ENCODE measurements around the gene FGF18. TPM values are rescaled to one million over a fixed set of nuclear protein-coding genes. Genes with fewer than 3 reads are reported as not detected.
"Not testable (repeated sequence)": the region's sequence is repeated elsewhere in the genome, so short reads cannot be mapped to it uniquely, and the experiment has no call there.

Gene FGF18
- total RNA-seq, 1 donor = under 0.01 TPM

DNA sequence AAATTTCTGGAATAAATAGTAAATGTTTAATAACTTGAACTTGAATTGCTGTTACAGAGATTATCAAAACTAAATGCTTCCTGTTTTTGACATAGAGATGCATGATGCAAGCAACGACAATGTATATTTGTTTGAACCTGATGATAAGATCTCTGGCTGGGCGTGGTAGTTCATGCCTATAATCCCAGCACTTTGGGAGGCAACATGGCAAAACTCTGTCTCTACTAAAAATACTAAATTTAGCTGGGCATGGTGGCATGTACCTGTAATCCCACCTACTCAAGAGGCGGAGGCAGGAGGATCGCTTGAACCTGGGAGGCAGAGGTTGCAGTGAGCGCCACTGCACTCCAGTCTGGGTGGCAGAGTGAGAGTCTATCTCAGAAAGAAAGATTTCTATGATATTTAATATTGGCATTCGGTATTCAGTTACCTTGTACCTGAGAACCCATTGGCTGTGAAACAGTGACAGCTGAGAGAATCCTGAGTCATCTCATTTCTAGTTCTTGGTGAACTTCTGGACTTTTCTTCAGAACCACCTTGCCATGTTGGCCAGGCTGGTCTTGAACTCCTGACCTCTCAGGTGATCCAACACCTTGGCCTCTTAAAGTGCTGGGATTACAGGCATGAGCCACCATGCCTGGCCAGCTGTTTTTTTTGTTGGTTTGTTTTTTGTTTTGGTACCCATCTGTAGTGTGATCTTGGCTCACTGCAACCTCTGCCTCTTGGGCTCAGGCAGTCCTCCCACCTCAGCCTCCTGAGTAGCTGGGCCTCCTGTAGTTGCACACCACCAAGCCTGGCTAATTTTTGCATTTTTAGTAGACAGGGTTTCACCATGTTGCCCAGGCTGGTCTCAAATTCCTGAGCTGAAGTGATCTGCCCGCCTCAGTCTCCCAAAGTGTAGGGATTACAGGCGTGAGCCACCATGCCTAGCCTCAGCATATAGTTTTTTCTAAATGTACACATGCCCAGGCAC lies 10.0 kb upstream of the FGF18 start:
- Histone ChIP-seq H3K4me1 (ENCODE audit: insufficient read depth, low read length) (peaks cover 34% of the 10 kb centered on the region), H4K20me1 (ENCODE audit: insufficient read depth, low read length) (peaks cover 75% of the 10 kb centered on the region), H3K4me2 (ENCODE audit: insufficient read depth, low read length) (peak overlapping the region; percentile 40), H3K79me2 (ENCODE audit: insufficient read depth, low read length) (peaks cover 61% of the 10 kb centered on the region), H3K9me3 (ENCODE audit: low read depth, low read length) (no peaks in the 10 kb centered on the region), H3K27me3 (ENCODE audit: insufficient read depth, low read length) (no peaks in the 10 kb centered on the region), H3K27ac (ENCODE audit: low read depth, low read length) (peak overlapping the region; percentile 19), H3K4me3 (ENCODE audit: insufficient read depth, low read length) (no peak overlapping the region), H3K36me3 (ENCODE audit: insufficient read depth, low read length) (peaks cover 91% of the 10 kb centered on the region), H2AFZ (ENCODE audit: low read length) (no peak overlapping the region)
- TF ChIP-seq, protein P1, sequence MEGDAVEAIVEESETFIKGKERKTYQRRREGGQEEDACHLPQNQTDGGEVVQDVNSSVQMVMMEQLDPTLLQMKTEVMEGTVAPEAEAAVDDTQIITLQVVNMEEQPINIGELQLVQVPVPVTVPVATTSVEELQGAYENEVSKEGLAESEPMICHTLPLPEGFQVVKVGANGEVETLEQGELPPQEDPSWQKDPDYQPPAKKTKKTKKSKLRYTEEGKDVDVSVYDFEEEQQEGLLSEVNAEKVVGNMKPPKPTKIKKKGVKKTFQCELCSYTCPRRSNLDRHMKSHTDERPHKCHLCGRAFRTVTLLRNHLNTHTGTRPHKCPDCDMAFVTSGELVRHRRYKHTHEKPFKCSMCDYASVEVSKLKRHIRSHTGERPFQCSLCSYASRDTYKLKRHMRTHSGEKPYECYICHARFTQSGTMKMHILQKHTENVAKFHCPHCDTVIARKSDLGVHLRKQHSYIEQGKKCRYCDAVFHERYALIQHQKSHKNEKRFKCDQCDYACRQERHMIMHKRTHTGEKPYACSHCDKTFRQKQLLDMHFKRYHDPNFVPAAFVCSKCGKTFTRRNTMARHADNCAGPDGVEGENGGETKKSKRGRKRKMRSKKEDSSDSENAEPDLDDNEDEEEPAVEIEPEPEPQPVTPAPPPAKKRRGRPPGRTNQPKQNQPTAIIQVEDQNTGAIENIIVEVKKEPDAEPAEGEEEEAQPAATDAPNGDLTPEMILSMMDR (IDR thresholded peaks at IDR 0.05; ENCODE audit: extremely low read depth, low read depth, low read length) = no peak
- DNase-seq (ENCODE audit: insufficient read length, low spot score, missing footprints) = no peak

DNA sequence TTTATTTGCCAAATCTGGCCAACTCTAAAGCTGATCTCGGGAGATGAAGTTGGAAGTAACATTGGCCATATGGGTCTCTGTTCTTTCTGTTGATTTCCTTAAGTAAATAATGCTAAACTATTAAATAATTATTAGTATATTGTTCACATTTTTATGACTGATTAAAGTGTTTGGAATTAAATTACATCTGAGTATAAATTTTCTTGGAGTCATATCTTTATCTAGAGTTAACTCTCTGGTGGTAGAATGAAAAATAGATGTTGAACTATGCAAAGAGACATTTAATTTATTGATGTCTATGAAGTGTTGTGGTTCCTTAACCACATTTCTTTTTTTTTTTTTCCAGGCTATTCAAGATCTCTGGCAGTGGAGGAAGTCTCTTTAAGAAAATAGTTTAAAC lies 9.3 kb upstream of the FGF18 start:
- Histone ChIP-seq H2AFZ (ENCODE audit: low read length) (no peak overlapping the region), H3K4me2 (ENCODE audit: insufficient read depth, low read length) (peak overlapping the region; percentile 40), H3K79me2 (ENCODE audit: insufficient read depth, low read length) (peaks cover 56% of the 10 kb centered on the region), H3K4me3 (ENCODE audit: insufficient read depth, low read length) (no peak overlapping the region), H3K4me1 (ENCODE audit: insufficient read depth, low read length) (peaks cover 34% of the 10 kb centered on the region), H4K20me1 (ENCODE audit: insufficient read depth, low read length) (peaks cover 73% of the 10 kb centered on the region), H3K36me3 (ENCODE audit: insufficient read depth, low read length) (peaks cover 87% of the 10 kb centered on the region), H3K27me3 (ENCODE audit: insufficient read depth, low read length) (no peaks in the 10 kb centered on the region), H3K27ac (ENCODE audit: low read depth, low read length) (peak overlapping the region; percentile 19), H3K9me3 (ENCODE audit: low read depth, low read length) (no peaks in the 10 kb centered on the region)
- TF ChIP-seq, protein P1 (IDR thresholded peaks at IDR 0.05; ENCODE audit: extremely low read depth, low read depth, low read length) = no peak
- DNase-seq (ENCODE audit: insufficient read length, low spot score, missing footprints) = no peak

DNA sequence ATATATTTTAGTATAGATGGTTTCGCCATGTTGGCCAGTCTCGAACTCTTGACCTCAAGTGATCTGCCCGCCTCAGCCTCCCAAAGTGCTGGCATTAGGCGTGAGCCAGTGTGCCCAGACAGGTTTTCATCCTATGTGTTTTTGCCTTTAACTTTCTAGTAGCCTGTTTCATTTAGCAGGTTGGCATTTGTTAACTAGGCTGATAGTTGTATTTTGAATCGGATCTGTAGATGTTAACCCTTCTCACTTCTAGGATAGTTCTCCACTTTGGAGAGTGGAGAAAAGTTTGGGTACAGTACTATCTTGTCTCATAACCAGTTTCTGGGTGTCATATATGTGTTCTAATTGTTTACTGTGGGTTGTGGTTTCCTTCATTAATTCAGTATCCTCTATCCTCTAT lies 7.3 kb upstream of the FGF18 start:
- Histone ChIP-seq H3K4me1 (ENCODE audit: insufficient read depth, low read length) (peaks cover 27% of the 10 kb centered on the region), H3K4me3 (ENCODE audit: insufficient read depth, low read length) (no peak overlapping the region), H4K20me1 (ENCODE audit: insufficient read depth, low read length) (peaks cover 70% of the 10 kb centered on the region), H3K27me3 (ENCODE audit: insufficient read depth, low read length) (no peaks in the 10 kb centered on the region), H3K9me3 (ENCODE audit: low read depth, low read length) (no peaks in the 10 kb centered on the region), H3K36me3 (ENCODE audit: insufficient read depth, low read length) (peaks cover 67% of the 10 kb centered on the region), H3K4me2 (ENCODE audit: insufficient read depth, low read length) (no peak overlapping the region), H3K27ac (ENCODE audit: low read depth, low read length) (no peak overlapping the region), H3K79me2 (ENCODE audit: insufficient read depth, low read length) (peaks cover 36% of the 10 kb centered on the region), H2AFZ (ENCODE audit: low read length) (no peak overlapping the region)
- TF ChIP-seq, protein P1 (IDR thresholded peaks at IDR 0.05; ENCODE audit: extremely low read depth, low read depth, low read length) = no peak
- no peak for DNase-seq (ENCODE audit: insufficient read length, low spot score, missing footprints)

DNA sequence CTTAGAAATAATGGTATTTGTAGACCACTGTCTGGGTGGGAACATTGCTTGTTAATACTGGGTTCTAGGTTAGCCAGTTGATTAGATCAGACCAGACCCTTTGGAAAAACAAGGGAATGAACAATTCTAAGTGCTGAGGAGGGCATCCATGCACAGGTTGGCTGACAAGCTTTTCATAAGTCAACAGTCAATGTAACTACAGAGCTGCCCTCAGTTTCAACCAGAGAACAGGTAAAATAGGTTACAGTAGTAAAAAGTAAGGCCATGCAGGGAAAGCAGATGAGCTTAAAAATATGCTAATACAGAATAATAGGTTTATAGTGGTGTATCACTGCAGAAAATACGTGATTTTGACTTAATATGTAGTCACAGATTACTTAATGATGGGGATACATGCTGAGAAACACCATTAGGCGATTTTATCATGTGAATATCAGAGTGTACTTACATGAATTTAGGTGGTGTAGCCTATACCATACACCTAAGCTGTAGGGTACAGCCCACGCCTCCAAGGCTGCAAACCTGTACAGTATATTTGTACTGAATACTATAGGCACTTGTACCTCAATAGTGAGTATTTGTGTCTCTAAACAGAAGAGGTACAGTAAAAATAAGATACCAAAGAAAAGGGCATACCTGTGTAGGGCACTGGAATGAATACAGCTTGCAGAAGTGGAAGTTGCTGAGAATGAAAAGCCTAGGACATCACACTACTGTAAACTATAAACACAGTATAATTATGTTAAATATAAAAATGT lies 6.1 kb upstream of the FGF18 start:
- Histone ChIP-seq H3K36me3 (ENCODE audit: insufficient read depth, low read length) (peaks cover 56% of the 10 kb centered on the region), H3K9me3 (ENCODE audit: low read depth, low read length) (no peaks in the 10 kb centered on the region), H3K4me1 (ENCODE audit: insufficient read depth, low read length) (peaks cover 24% of the 10 kb centered on the region), H3K27ac (ENCODE audit: low read depth, low read length) (no peak overlapping the region), H2AFZ (ENCODE audit: low read length) (no peak overlapping the region), H3K4me2 (ENCODE audit: insufficient read depth, low read length) (no peak overlapping the region), H3K27me3 (ENCODE audit: insufficient read depth, low read length) (no peaks in the 10 kb centered on the region), H3K79me2 (ENCODE audit: insufficient read depth, low read length) (peaks cover 25% of the 10 kb centered on the region), H3K4me3 (ENCODE audit: insufficient read depth, low read length) (no peak overlapping the region), H4K20me1 (ENCODE audit: insufficient read depth, low read length) (peaks cover 66% of the 10 kb centered on the region)
- DNase-seq (ENCODE audit: insufficient read length, low spot score, missing footprints) = no peak
- TF ChIP-seq, protein P1 (IDR thresholded peaks at IDR 0.05; ENCODE audit: extremely low read depth, low read depth, low read length) = no peak

DNA sequence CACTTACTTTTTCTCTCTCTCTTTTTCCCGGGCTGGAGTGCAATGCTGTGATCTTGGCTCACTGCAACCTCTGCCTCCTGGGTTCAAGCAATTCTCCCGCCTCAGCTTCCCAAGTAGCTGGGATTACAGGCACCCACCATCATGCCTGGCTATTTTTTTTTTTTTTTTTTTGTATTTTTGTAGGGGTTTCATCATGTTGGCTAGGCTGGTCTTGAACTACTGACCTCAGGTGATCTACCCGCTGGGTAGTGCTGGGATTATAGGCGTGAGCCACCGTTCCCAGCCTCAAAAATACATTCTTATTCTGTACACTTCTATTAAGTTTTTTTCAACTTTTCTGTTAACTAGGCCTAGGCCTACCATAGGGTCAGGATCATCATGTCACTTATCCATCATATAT lies 5.5 kb upstream of the FGF18 start:
- Histone ChIP-seq H3K36me3 (ENCODE audit: insufficient read depth, low read length) (peaks cover 49% of the 10 kb centered on the region), H4K20me1 (ENCODE audit: insufficient read depth, low read length) (peaks cover 64% of the 10 kb centered on the region), H3K79me2 (ENCODE audit: insufficient read depth, low read length) (peaks cover 18% of the 10 kb centered on the region), H3K4me1 (ENCODE audit: insufficient read depth, low read length) (peaks cover 27% of the 10 kb centered on the region)
- not testable (repeated sequence) for DNase-seq (ENCODE audit: insufficient read length, low spot score, missing footprints); H3K27ac ChIP-seq (ENCODE audit: low read depth, low read length); H3K9me3 ChIP-seq (ENCODE audit: low read depth, low read length); H2AFZ ChIP-seq (ENCODE audit: low read length); H3K27me3 ChIP-seq (ENCODE audit: insufficient read depth, low read length); H3K4me2 ChIP-seq (ENCODE audit: insufficient read depth, low read length); H3K4me3 ChIP-seq (ENCODE audit: insufficient read depth, low read length)
